Smooth muscle cell (in vitro differentiated cells): ENCODE results near the gene HAUS6. TPM values are rescaled to one million over a fixed set of nuclear protein-coding genes. Genes with fewer than 3 reads are reported as not detected.

Source experiments
- DNase-seq: peaks from one replicate; lab custom pipeline; 2025; ENCODE audit not compliant: unreplicated experiment; lab: John Stamatoyannopoulos, UW
- H2AFZ ChIP-seq: fragments of 200-600 bp; sonication (generic); 2 replicates; pipeline ENCODE4 v1.6.0; 2016; ENCODE audit warnings: antibody characterized with exemption, low read depth, mild to moderate bottlenecking
- H3F3A ChIP-seq: fragments of 200-600 bp; sonication (generic); 2 replicates; pipeline ENCODE4 v1.6.0; 2017; ENCODE audit warnings: antibody characterized with exemption, low read depth
- H3K27ac ChIP-seq: fragments of 200-600 bp; sonication (generic); 2 replicates; pipeline ENCODE4 v1.5.1; 2016; ENCODE audit warnings: low read depth, mild to moderate bottlenecking
- H3K27me3 ChIP-seq: fragments of 200-600 bp; sonication (generic); 2 replicates; pipeline ENCODE4 v1.6.1; 2016; ENCODE audit warnings: low read depth, mild to moderate bottlenecking
- H3K36me3 ChIP-seq: fragments of 200-600 bp; sonication (generic); 2 replicates; pipeline ENCODE4 v1.5.1; 2016; ENCODE audit warnings: low read depth
- H3K4me1 ChIP-seq: fragments of 200-600 bp; sonication (generic); 2 replicates; pipeline ENCODE4 v1.5.1; 2016; ENCODE audit warnings: low read depth
- H3K4me2 ChIP-seq: fragments of 200-600 bp; sonication (generic); 2 replicates; pipeline ENCODE4 v1.6.0; 2016; ENCODE audit warnings: mild to moderate bottlenecking
- H3K4me3 ChIP-seq: fragments of 200-600 bp; sonication (generic); 2 replicates; pipeline ENCODE4 v1.5.1; 2016; ENCODE audit warnings: mild to moderate bottlenecking
- H3K79me2 ChIP-seq: fragments of 200-600 bp; sonication (generic); 2 replicates; pipeline ENCODE4 v1.6.0; 2016; ENCODE audit warnings: low read depth, mild to moderate bottlenecking
- H3K9ac ChIP-seq: fragments of 200-600 bp; sonication (generic); 2 replicates; pipeline ENCODE4 v1.6.0; 2016; ENCODE audit warnings: low read depth
- H3K9me3 ChIP-seq: fragments of 200-600 bp; sonication (generic); replicated peaks from 2 replicates; pipeline ENCODE4 v1.5.1; 2016; ENCODE audit warnings: low read depth
- H4K20me1 ChIP-seq: fragments of 200-600 bp; sonication (generic); 2 replicates; pipeline ENCODE4 v1.6.0; 2016; ENCODE audit warnings: low read depth
- CTCF ChIP-seq: fragments of 200-600 bp; sonication (generic); IDR thresholded peaks from 2 replicates; pipeline ENCODE4 v1.5.1; 2017; ENCODE audit warnings: borderline replicate concordance, mild to moderate bottlenecking, antibody characterized with exemption; ENCODE audit not compliant: insufficient read depth, poor library complexity, severe bottlenecking
- WGBS: methylation state at CpG from one replicate; pipeline ENCODE4 v1.1.7; 2016; ENCODE audit warnings: low lambda C conversion rate; 5-methylcytosine and 5-hydroxymethylcytosine counted together
- polyA plus RNA-seq: library from polyadenylated mRNA; unstranded; fragments of >200 nt; fragmentation: Nextera tagmentation; extraction: Ambion mirVana; gene quantifications from 2 replicates; pipeline ENCODE4 v1.2.1, GENCODE V29; 2016
- small RNA-seq: library from RNA; depleted of rRNA; stranded (forward); fragments of <200 nt; gene quantifications from one replicate; pipeline ENCODE3, GENCODE V24; 2014
- total RNA-seq: library from RNA; depleted of rRNA; stranded (reverse); fragments of >200 nt; gene quantifications from 2 replicates; pipeline ENCODE4 v1.2.3, GENCODE V29; 2014

Gene HAUS6
- total and polyA plus RNA-seq, 2 experiments from 2014 or later: 4.3 to 13.1 TPM

- Histone ChIP-seq H3K27ac (no peak overlapping the region), H4K20me1 (no peaks in the 10 kb centered on the region), H3K27me3 (peaks cover 6% of the 10 kb centered on the region), H3F3A (no peaks in the 10 kb centered on the region), H3K4me2 (no peak overlapping the region), H3K79me2 (no peaks in the 10 kb centered on the region), H3K9ac (no peak overlapping the region), H3K36me3 (no peaks in the 10 kb centered on the region), H3K4me1 (no peaks in the 10 kb centered on the region), H3K4me3 (no peak overlapping the region), H3K9me3 (no peaks in the 10 kb centered on the region), H2AFZ (no peak overlapping the region)
- 91% methylated on average over 3 of the region's 3 CpGs for WGBS
- TF ChIP-seq CTCF: no peak
- DNase-seq: no peak
These were observed 81.7 kb downstream of the HAUS6 start for GRCh38 chr9:19020886-19021455.

GRCh38 chr9:19018201-19018600 lies 84.5 kb downstream of the HAUS6 start:
- 88% methylated on average over 4 of the region's 4 CpGs for WGBS
- Histone ChIP-seq H3K4me1 (no peaks in the 10 kb centered on the region), H3K27ac (no peak overlapping the region), H3K4me2 (no peak overlapping the region), H3K9ac (no peak overlapping the region), H3F3A (no peaks in the 10 kb centered on the region), H4K20me1 (no peaks in the 10 kb centered on the region), H3K9me3 (no peaks in the 10 kb centered on the region), H3K79me2 (no peaks in the 10 kb centered on the region), H3K4me3 (no peak overlapping the region), H2AFZ (no peak overlapping the region), H3K27me3 (peaks cover under 1% of the 10 kb centered on the region), H3K36me3 (no peaks in the 10 kb centered on the region)
- no peak for TF ChIP-seq CTCF
- no peak for DNase-seq

GRCh38 chr9:19009391-19009965 lies 93.2 kb downstream of the HAUS6 start:
- TF ChIP-seq CTCF: no peak
- H3K9ac ChIP-seq: no peak overlapping the region
- H2AFZ ChIP-seq: no peak overlapping the region

More at GRCh38 chr9:19009391-19009965, 93.2 kb downstream of the HAUS6 start:
- H3K4me3 ChIP-seq: no peak overlapping the region
- no peaks in the 10 kb centered on the region for H3F3A ChIP-seq
- DNase-seq: no peak
- no peaks in the 10 kb centered on the region for H3K79me2 ChIP-seq
- 93% methylated on average over 5 of the region's 5 CpGs for WGBS
- H3K27me3 ChIP-seq: peaks cover 8% of the 10 kb centered on the region
- no peak overlapping the region for H3K27ac ChIP-seq
- H3K4me1 ChIP-seq: no peaks in the 10 kb centered on the region
- H3K36me3 ChIP-seq: no peaks in the 10 kb centered on the region
- no peaks in the 10 kb centered on the region for H4K20me1 ChIP-seq
- H3K4me2 ChIP-seq: no peak overlapping the region
- H3K9me3 ChIP-seq: no peaks in the 10 kb centered on the region

Small RNAs within 50 kb of the gene (small RNA-seq; reads per million reads assigned to genes)
- not detected for gene RF00019
- not detected for gene RNU6-264P
- 27.5 reads per million, percentile 92 among the genes with 10 or more reads in this experiment for gene SCARNA8

Other genes starting within 250 kb of the HAUS6 start
- gene SAXO1, start 69.7 kb downstream of the HAUS6 start, total RNA-seq: not detected in 2 replicates
- 0.08 TPM in 1 of 2 replicates, not detected in the other for gene SAXO1, start 69.7 kb downstream of the HAUS6 start, polyA plus RNA-seq
- gene RRAGA, start 53.5 kb downstream of the HAUS6 start, total RNA-seq: 93.1 and 101 TPM in 2 replicates
- gene RRAGA, start 53.5 kb downstream of the HAUS6 start, polyA plus RNA-seq: 136 and 139 TPM in 2 replicates
- gene PLIN2, start 24.6 kb upstream of the HAUS6 start, total RNA-seq: 34.2 and 34.5 TPM in 2 replicates
- gene PLIN2, start 24.6 kb upstream of the HAUS6 start, polyA plus RNA-seq: 59.4 and 63.9 TPM in 2 replicates
- 24.8 and 28.5 TPM in 2 replicates for gene DENND4C, start 127.8 kb upstream of the HAUS6 start, total RNA-seq
- 4.0 and 10.1 TPM in 2 replicates for gene DENND4C, start 127.8 kb upstream of the HAUS6 start, polyA plus RNA-seq